ENCODE measurements around the gene NME9.

NME9 gene

GRCh38 chr3:138356730-138357405 is 27.2 kb upstream of the NME9 start:
- no peak overlapping the region for H3K27ac ChIP-seq (ENCODE audit: low read length)
- no peaks in the 10 kb centered on the region for H3K9me2 ChIP-seq (replicated peaks; ENCODE audit: insufficient read depth, low read length)
- no peak overlapping the region for H3K4me3 ChIP-seq (ENCODE audit: low read length)
- H3K36me3 ChIP-seq (replicated peaks; ENCODE audit: insufficient read depth, low read length): no peaks in the 10 kb centered on the region
- no peaks in the 10 kb centered on the region for H3F3A ChIP-seq (ENCODE audit: insufficient read depth, low read length)
- TF ChIP-seq CTCF (IDR thresholded peaks at IDR 0.05; ENCODE audit: low read length): no peak
- TF ChIP-seq EZH2phosphoT487 (IDR thresholded peaks at IDR 0.05; ENCODE audit: low read length): no peak
- TF ChIP-seq EZH2 (optimal IDR thresholded peaks at IDR 0.05; ENCODE audit: low read depth, low read length): no peak
- H3K27me3 ChIP-seq (replicated peaks; ENCODE audit: insufficient read depth, low read length): no peaks in the 10 kb centered on the region
- DNase-seq: no peak
- H3K79me2 ChIP-seq (ENCODE audit: low read length): no peaks in the 10 kb centered on the region
- H3K9me3 ChIP-seq (replicated peaks; ENCODE audit: insufficient read depth, low read length): no peaks in the 10 kb centered on the region
- no peak overlapping the region for H3K9ac ChIP-seq (ENCODE audit: low read length)
- no peak overlapping the region for H2AFZ ChIP-seq (ENCODE audit: low read length)
- H4K20me1 ChIP-seq (ENCODE audit: insufficient read depth, low read length): no peaks in the 10 kb centered on the region
- H3K4me1 ChIP-seq (ENCODE audit: low read length): no peaks in the 10 kb centered on the region
- no peak overlapping the region for H3K4me2 ChIP-seq (ENCODE audit: low read depth, low read length)

- no peak for TF ChIP-seq CTCF (IDR thresholded peaks at IDR 0.05; ENCODE audit: low read length)
- H3K9ac ChIP-seq (ENCODE audit: low read length): no peak overlapping the region
- no peaks in the 10 kb centered on the region for H3F3A ChIP-seq (ENCODE audit: insufficient read depth, low read length)
- H3K27ac ChIP-seq (ENCODE audit: low read length): no peak overlapping the region
- H3K4me1 ChIP-seq (ENCODE audit: low read length): no peaks in the 10 kb centered on the region
- no peaks in the 10 kb centered on the region for H3K79me2 ChIP-seq (ENCODE audit: low read length)
- no peaks in the 10 kb centered on the region for H3K27me3 ChIP-seq (replicated peaks; ENCODE audit: insufficient read depth, low read length)
- DNase-seq: no peak
- no peaks in the 10 kb centered on the region for H3K9me3 ChIP-seq (replicated peaks; ENCODE audit: insufficient read depth, low read length)
- no peak overlapping the region for H2AFZ ChIP-seq (ENCODE audit: low read length)
- H3K4me3 ChIP-seq (ENCODE audit: low read length): no peak overlapping the region
- no peak overlapping the region for H3K4me2 ChIP-seq (ENCODE audit: low read depth, low read length)
- no peaks in the 10 kb centered on the region for H3K36me3 ChIP-seq (replicated peaks; ENCODE audit: insufficient read depth, low read length)
- H4K20me1 ChIP-seq (ENCODE audit: insufficient read depth, low read length): no peaks in the 10 kb centered on the region
- no peaks in the 10 kb centered on the region for H3K9me2 ChIP-seq (replicated peaks; ENCODE audit: insufficient read depth, low read length)
Measured at GRCh38 chr3:138355071-138355470, 25.4 kb upstream of the NME9 start.

GRCh38 chr3:138354376-138354775 is 24.7 kb upstream of the NME9 start:
- no peaks in the 10 kb centered on the region for H3F3A ChIP-seq (ENCODE audit: insufficient read depth, low read length)
- H3K36me3 ChIP-seq (replicated peaks; ENCODE audit: insufficient read depth, low read length): no peaks in the 10 kb centered on the region
- no peaks in the 10 kb centered on the region for H4K20me1 ChIP-seq (ENCODE audit: insufficient read depth, low read length)
- H3K79me2 ChIP-seq (ENCODE audit: low read length): no peaks in the 10 kb centered on the region
- no peaks in the 10 kb centered on the region for H3K9me2 ChIP-seq (replicated peaks; ENCODE audit: insufficient read depth, low read length)
- no peak overlapping the region for H3K9ac ChIP-seq (ENCODE audit: low read length)
- TF ChIP-seq EZH2phosphoT487 (IDR thresholded peaks at IDR 0.05; ENCODE audit: low read length) (no peak), CTCF (IDR thresholded peaks at IDR 0.05; ENCODE audit: low read length) (no peak), EZH2 (optimal IDR thresholded peaks at IDR 0.05; ENCODE audit: low read depth, low read length) (no peak)
- no peak for DNase-seq
- no peaks in the 10 kb centered on the region for H3K27me3 ChIP-seq (replicated peaks; ENCODE audit: insufficient read depth, low read length)
- no peak overlapping the region for H3K27ac ChIP-seq (ENCODE audit: low read length)
- no peak overlapping the region for H2AFZ ChIP-seq (ENCODE audit: low read length)
- H3K9me3 ChIP-seq (replicated peaks; ENCODE audit: insufficient read depth, low read length): no peaks in the 10 kb centered on the region
- H3K4me1 ChIP-seq (ENCODE audit: low read length): no peaks in the 10 kb centered on the region
- H3K4me2 ChIP-seq (ENCODE audit: low read depth, low read length): no peak overlapping the region
- no peak overlapping the region for H3K4me3 ChIP-seq (ENCODE audit: low read length)

All from MM.1S (cell line).